Thoracic aorta (tissue), 2 donors: ENCODE measurements around the gene TMEM35B. TPM values are rescaled to one million over a fixed set of nuclear protein-coding genes. Genes with fewer than 3 reads are reported as not detected.
"Not testable (repeated sequence)": the region's sequence is repeated elsewhere in the genome, so short reads cannot be mapped to it uniquely, and the experiment has no call there.

Experiments used
- ATAC-seq: fragments of 150-250 bp; one replicate; pipeline ENCODE4 v1.8.0; 2017; ENCODE audit warnings: low read depth; ENCODE audit not compliant: insufficient number of reproducible peaks, low FRiP score
- DNase-seq: peaks from one replicate; pipeline ENCODE4 v3.0.0-alpha.2; 2020; ENCODE audit warnings: low spot score
- H3K27ac ChIP-seq, 2 donors: fragments of 200-600 bp; sonication (generic); 1 replicate in 1 of 2; 2 replicates in 1 of 2; pipeline ENCODE4 v1.5.1; 2016; ENCODE audit warnings: mild to moderate bottlenecking in 2 of 2, moderate library complexity in 2 of 2
- H3K27me3 ChIP-seq: fragments of 200-600 bp; sonication (generic); replicated peaks from 2 replicates; pipeline ENCODE4 v1.6.0; 2016; ENCODE audit warnings: mild to moderate bottlenecking; ENCODE audit not compliant: insufficient read depth
- H3K36me3 ChIP-seq: fragments of 200-600 bp; sonication (generic); one replicate; pipeline ENCODE4 v1.5.1; 2016
- H3K4me1 ChIP-seq, 2 donors: fragments of 200-600 bp; sonication (generic); 1 replicate in 1 of 2; 2 replicates in 1 of 2; pipeline versions ENCODE4 v1.5.1 to v1.6.0; 2016; ENCODE audit warnings: low read depth in 2 of 2, mild to moderate bottlenecking in 1 of 2; ENCODE audit not compliant: control insufficient read depth in 1 of 2
- H3K4me3 ChIP-seq: fragments of 200-600 bp; sonication (generic); 2 replicates; pipeline ENCODE4 v1.5.1; 2016; ENCODE audit warnings: mild to moderate bottlenecking
- H3K9me3 ChIP-seq: fragments of 200-600 bp; sonication (generic); 2 replicates; pipeline ENCODE4 v1.5.1; 2016
- CTCF ChIP-seq: fragments of 200-600 bp; sonication (generic); IDR thresholded peaks from one replicate; pipeline ENCODE4 v1.5.1; 2019; ENCODE audit warnings: antibody characterized with exemption
- total RNA-seq, 2 donors: library from RNA; depleted of rRNA; stranded (reverse); fragments of >200 nt; gene quantifications; one replicate each; pipeline versions ENCODE4 v1.1.0 to v1.2.3, GENCODE V29; 2016

TMEM35B gene
- total RNA-seq, 2 donors from 2014 or later = 44.5 to 47.3 TPM

- H3K27ac ChIP-seq = no peak overlapping the region
- ATAC-seq (no peak), DNase-seq (no peak)
- no peaks in the 10 kb centered on the region for H3K36me3 ChIP-seq
- no peak for TF ChIP-seq CTCF
- no peaks in the 10 kb centered on the region for H3K9me3 ChIP-seq
- no peak overlapping the region for H3K4me3 ChIP-seq
- no peaks in the 10 kb centered on the region for H3K4me1 ChIP-seq
- H3K27me3 ChIP-seq = no peaks in the 10 kb centered on the region
Measured at GRCh38 chr1:34965597-34965996, 19.6 kb downstream of the TMEM35B start.

DNA sequence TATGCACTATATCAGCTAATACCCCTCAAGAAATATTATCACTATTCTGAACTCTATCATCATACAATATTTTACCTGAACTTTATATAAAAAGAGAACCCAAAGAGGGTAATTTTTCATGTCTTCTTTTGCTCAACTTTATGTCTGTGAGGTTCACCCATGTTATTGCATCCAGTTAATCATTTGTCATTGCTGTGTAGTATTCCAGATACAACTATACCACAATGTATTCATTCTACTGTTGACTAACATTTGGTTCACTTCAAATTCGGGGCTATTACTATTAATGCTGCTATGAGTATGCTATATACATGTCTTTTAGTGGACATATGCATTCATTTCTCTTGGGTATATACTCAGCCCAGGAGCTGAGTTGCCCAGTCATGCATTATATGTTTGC, 34.7 kb downstream of the TMEM35B start:
- no peak for TF ChIP-seq CTCF
- no peak overlapping the region for H3K4me3 ChIP-seq
- H3K36me3 ChIP-seq = no peaks in the 10 kb centered on the region
- H3K4me1 ChIP-seq = no peaks in the 10 kb centered on the region
- H3K27ac ChIP-seq = no peak overlapping the region
- ATAC-seq = no peak
- DNase-seq = no peak
- H3K9me3 ChIP-seq = no peaks in the 10 kb centered on the region
- H3K27me3 ChIP-seq = no peaks in the 10 kb centered on the region

- not testable (repeated sequence) for H3K4me1 ChIP-seq, H3K36me3 ChIP-seq, DNase-seq, H3K9me3 ChIP-seq, H3K4me3 ChIP-seq, ATAC-seq, H3K27me3 ChIP-seq, H3K27ac ChIP-seq
Measured at GRCh38 chr1:34948739-34949138, 36.4 kb downstream of the TMEM35B start.

DNA sequence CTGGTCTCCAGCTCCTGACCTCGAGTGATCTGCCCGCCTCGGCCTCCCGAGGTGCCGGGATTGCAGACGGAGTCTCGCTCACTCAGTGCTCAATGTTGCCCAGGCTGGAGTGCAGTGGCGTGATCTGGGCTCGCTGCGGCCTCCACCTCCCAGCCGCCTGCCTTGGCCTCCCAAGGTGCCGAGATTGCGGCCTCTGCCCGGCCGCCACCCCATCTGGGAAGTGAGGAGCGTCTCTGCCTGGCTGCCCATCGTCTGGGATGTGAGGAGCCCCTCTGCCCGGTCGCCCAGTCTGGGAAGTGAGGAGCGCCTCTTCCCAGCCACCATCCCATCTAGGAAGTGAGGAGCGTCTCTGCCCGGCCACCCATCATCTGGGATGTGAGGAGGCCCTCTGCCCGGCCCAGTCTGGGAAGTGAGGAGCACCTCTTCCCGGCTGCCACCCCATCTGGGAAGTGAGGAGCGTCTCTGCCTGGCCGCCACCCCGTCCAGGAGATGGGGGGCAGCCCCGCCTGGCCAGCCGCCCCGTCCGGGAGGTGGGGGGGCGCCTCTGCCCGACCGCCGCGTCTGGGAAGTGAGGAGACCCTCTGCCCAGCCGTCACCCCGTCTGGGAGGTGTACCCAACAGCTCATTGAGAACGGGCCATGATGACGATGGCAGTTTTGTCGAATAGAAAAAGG, 37.4 kb downstream of the TMEM35B start:
- H3K27ac ChIP-seq, H3K36me3 ChIP-seq, H3K4me3 ChIP-seq, H3K4me1 ChIP-seq, ATAC-seq, DNase-seq, H3K9me3 ChIP-seq, H3K27me3 ChIP-seq: not testable (repeated sequence)

DNA sequence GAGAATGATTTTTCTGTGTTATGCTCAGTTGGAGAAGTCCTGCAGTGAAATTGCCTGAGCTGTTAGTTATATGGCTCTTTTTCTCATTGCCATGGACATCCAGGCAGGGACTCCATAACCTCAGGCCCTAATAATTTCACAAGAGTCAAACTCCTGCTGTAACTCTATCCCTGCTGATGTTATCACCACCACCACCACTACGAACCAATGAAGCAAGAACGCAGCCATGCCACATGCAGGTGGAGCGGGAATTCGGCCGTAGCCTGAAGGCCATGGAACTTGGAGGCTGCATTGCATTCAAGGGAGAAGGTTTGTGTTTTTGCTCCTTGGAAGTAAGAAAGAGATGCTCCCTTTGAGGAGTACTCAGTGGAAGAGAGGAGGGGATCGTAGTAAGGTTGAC, 38.9 kb downstream of the TMEM35B start:
- Histone ChIP-seq H3K9me3 (no peaks in the 10 kb centered on the region), H3K4me1 (no peaks in the 10 kb centered on the region), H3K36me3 (no peaks in the 10 kb centered on the region), H3K27ac (no peak overlapping the region), H3K27me3 (no peaks in the 10 kb centered on the region), H3K4me3 (no peak overlapping the region)
- no peak for ATAC-seq
- no peak for TF ChIP-seq CTCF
- no peak for DNase-seq

GRCh38 chr1:34941798-34942197, 43.3 kb downstream of the TMEM35B start:
- H3K4me3 ChIP-seq, DNase-seq, H3K36me3 ChIP-seq, ATAC-seq, H3K27me3 ChIP-seq, H3K9me3 ChIP-seq, H3K27ac ChIP-seq, H3K4me1 ChIP-seq: not testable (repeated sequence)

Other genes starting within 250 kb of the TMEM35B start
- gene GJB5, start 230.3 kb downstream of the TMEM35B start, total RNA-seq = not detected
- gene GJB4, start 225.6 kb downstream of the TMEM35B start, total RNA-seq = not detected
- under 1 TPM; 0.28 to 0.54 TPM for gene GJB3, start 204.1 kb downstream of the TMEM35B start, total RNA-seq
- 10 to 100 TPM; 41.3 to 64.2 TPM for gene GJA4, start 192.3 kb downstream of the TMEM35B start, total RNA-seq
- gene SMIM12, start 125.6 kb downstream of the TMEM35B start, total RNA-seq = 10 to 100 TPM; 30.1 to 33.5 TPM
- under 1 TPM; 0.14 to 0.21 TPM for gene DLGAP3, start 55.7 kb downstream of the TMEM35B start, total RNA-seq
- gene ZMYM6, start 46.6 kb upstream of the TMEM35B start, total RNA-seq = 10 to 100 TPM in 1 of 2 donors, 1 to 10 TPM in 1; 8.3 to 31.7 TPM
- 10 to 100 TPM; 11.2 to 12.8 TPM for gene ZMYM1, start 94.0 kb upstream of the TMEM35B start, total RNA-seq
- gene SFPQ, start 207.8 kb upstream of the TMEM35B start, total RNA-seq = 100 to 1,000 TPM; 181 to 362 TPM